Right renal pelvis (tissue), 4 donors: Measurements from ENCODE around the gene PVALEF. TPM values are rescaled to one million over a fixed set of nuclear protein-coding genes. Genes with fewer than 3 reads are reported as not detected.

Experiments
- DNase-seq, 4 donors: peaks; one replicate each; pipeline ENCODE4 v3.0.0-alpha.2; 2013; ENCODE audit warnings: low read depth in 4 of 4, low spot score in 3 of 4, missing footprints in 1 of 4
- polyA plus RNA-seq, 4 donors: library from polyadenylated mRNA; unstranded; fragments of 120-200 nt; gene quantifications; one replicate each; pipeline ENCODE4 v1.2.1, GENCODE V29; 2013; ENCODE audit not compliant: insufficient read length in 4 of 4

The PVALEF gene
- polyA plus RNA-seq, 4 donors = 0.13 to 0.39 (median 0.23) TPM; not detected in 1

GRCh38 chr17:81231766-81232581 is 66.7 kb downstream of the PVALEF start:
- DNase-seq = no peak

Other genes starting within 250 kb of the PVALEF start
- 10 to 100 TPM; 27.3 to 34.5 (median 30.5) TPM for gene CHMP6, start 173.7 kb upstream of the PVALEF start, polyA plus RNA-seq
- 10 to 100 TPM; 37.8 to 51.1 (median 44.0) TPM for gene BAIAP2, start 130.4 kb upstream of the PVALEF start, polyA plus RNA-seq
- 1 to 10 TPM; 3.3 to 7.3 (median 3.6) TPM for gene AATK, start 714 bp downstream of the PVALEF start, polyA plus RNA-seq
- gene CEP131, start 57.5 kb downstream of the PVALEF start, polyA plus RNA-seq = 10 to 100 TPM; 13.6 to 24.1 (median 14.6) TPM
- gene TEPSIN, start 73.5 kb downstream of the PVALEF start, polyA plus RNA-seq = 10 to 100 TPM; 16.3 to 27.7 (median 17.7) TPM
- gene NDUFAF8, start 73.8 kb downstream of the PVALEF start, polyA plus RNA-seq = 10 to 100 TPM; 46.3 to 55.4 (median 50.3) TPM
- gene SLC38A10, start 129.8 kb downstream of the PVALEF start, polyA plus RNA-seq = 10 to 100 TPM; 55.3 to 72.5 (median 58.5) TPM
- gene BAHCC1, start 229.9 kb downstream of the PVALEF start, polyA plus RNA-seq = 10 to 100 TPM; 16.6 to 24.7 (median 18.8) TPM